Measurements from ENCODE around the gene LCT. TPM values are rescaled to one million over a fixed set of nuclear protein-coding genes. Genes with fewer than 3 reads are reported as not detected.

The LCT gene
- total and polyA plus RNA-seq, 2 of the 13 experiments (the other 11 are each of a cell fraction or from before 2014, with no cell fraction given): not detected

- TF ChIP-seq ZBTB40 (IDR thresholded peaks at IDR 0.05): no peak
- TF ChIP-seq ZBTB40 (CRISPR knock-in tag; IDR thresholded peaks at IDR 0.05): no peak
- no peak for TF ChIP-seq ZKSCAN1 (IDR thresholded peaks at IDR 0.05; ENCODE audit: low read length)
- no peak for TF ChIP-seq ZNF552 (CRISPR knock-in tag; IDR thresholded peaks at IDR 0.05; ENCODE audit: borderline replicate concordance)
- TF ChIP-seq ZNF7 (CRISPR knock-in tag; IDR thresholded peaks at IDR 0.05): no peak
- no peak for TF ChIP-seq ADNP (CRISPR knock-in tag; IDR thresholded peaks at IDR 0.05)
- no peak for TF ChIP-seq ZNF329 (CRISPR knock-in tag; IDR thresholded peaks at IDR 0.05; ENCODE audit: low read depth)
These were observed 5.7 kb downstream of the LCT start (continued) for GRCh38 chr2:135831180-135831812.

Measured in HepG2 (cell line).